Large intestine (tissue), 3 donors: ENCODE data around the gene SPATS2L. TPM values are rescaled to one million over a fixed set of nuclear protein-coding genes. Genes with fewer than 3 reads are reported as not detected.

Experiments used
- DNase-seq, 2 donors: peaks; one replicate each; pipeline versions ENCODE4 v3.0.0 to v3.0.0-alpha.2; 2013
- H3K27ac ChIP-seq: one replicate; pipeline ENCODE4 v1.5.1; 2013; ENCODE audit warnings: low read length
- H3K27me3 ChIP-seq: 2 replicates; pipeline ENCODE4 v1.6.1; 2013; ENCODE audit warnings: low read length; ENCODE audit not compliant: control insufficient read depth, insufficient read depth
- H3K36me3 ChIP-seq: 2 replicates; pipeline ENCODE4 v1.6.1; 2013; ENCODE audit warnings: low read length; ENCODE audit not compliant: control insufficient read depth, insufficient read depth
- H3K4me1 ChIP-seq: one replicate; pipeline ENCODE4 v1.6.1; 2013; ENCODE audit warnings: low read length; ENCODE audit not compliant: control insufficient read depth, insufficient read depth
- H3K4me3 ChIP-seq: one replicate; pipeline ENCODE4 v1.5.1; 2013; ENCODE audit warnings: low read length
- H3K9me3 ChIP-seq: one replicate; pipeline ENCODE4 v1.6.1; 2013; ENCODE audit warnings: mild to moderate bottlenecking, low read depth, low read length, moderate library complexity; ENCODE audit not compliant: control insufficient read depth
- WGBS: methylation state at CpG from one replicate; pipeline ENCODE4 v1.1.5; 2013; ENCODE audit warnings: low lambda C conversion rate; ENCODE audit not compliant: insufficient coverage; 5-methylcytosine and 5-hydroxymethylcytosine counted together
- polyA plus RNA-seq: library from polyadenylated mRNA; unstranded; fragments of 120-200 nt; gene quantifications from one replicate; pipeline ENCODE4 v1.2.1, GENCODE V29; 2013

Gene SPATS2L
- polyA plus RNA-seq, 1 donor: 105 TPM

DNA sequence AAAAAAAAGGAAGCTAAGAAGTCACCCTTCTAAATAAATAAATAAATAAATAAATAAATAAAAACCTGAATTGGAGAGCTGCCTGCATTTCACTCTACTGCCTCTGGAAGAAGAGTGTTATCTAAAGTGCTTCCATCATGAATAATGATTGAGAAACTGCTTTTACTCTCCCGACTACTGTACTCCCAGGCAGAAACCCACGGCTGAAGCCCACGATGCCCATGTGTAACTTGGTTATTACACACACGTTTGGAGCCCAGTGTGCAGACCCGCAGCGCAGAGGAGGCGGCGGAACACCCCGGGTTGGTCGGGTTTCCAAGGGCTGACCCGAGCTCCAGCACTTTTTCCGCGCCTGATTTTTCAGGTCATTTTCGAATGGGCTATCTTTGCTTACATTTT is 697 bp upstream of the SPATS2L start:
- Histone ChIP-seq H3K9me3 (no peaks in the 10 kb centered on the region), H3K27ac (peak overlapping the region; percentile 99), H3K4me3 (peak overlapping the region; percentile 67), H3K4me1 (peaks cover 22% of the 10 kb centered on the region), H3K36me3 (no peaks in the 10 kb centered on the region), H3K27me3 (no peaks in the 10 kb centered on the region)
- DNase-seq: no peak
- no CpG with 5 or more reads among the region's 14 CpGs for WGBS

- no peaks in the 10 kb centered on the region for H3K9me3 ChIP-seq
- WGBS: no CpG with 5 or more reads among the region's 120 CpGs
- peak in 1 of 2 donors; percentile 74 for DNase-seq
- H3K4me3 ChIP-seq: peak overlapping the region; percentile 75
- H3K27ac ChIP-seq: peak overlapping the region; percentile 83
- H3K36me3 ChIP-seq: no peaks in the 10 kb centered on the region
- H3K27me3 ChIP-seq: no peaks in the 10 kb centered on the region
- H3K4me1 ChIP-seq: peaks cover 22% of the 10 kb centered on the region
Observed at GRCh38 chr2:200306931-200307723, 634 bp downstream of the SPATS2L start.

- H3K4me1 ChIP-seq: peaks cover 16% of the 10 kb centered on the region
- H3K27ac ChIP-seq: peak overlapping the region; percentile 83
- no peaks in the 10 kb centered on the region for H3K27me3 ChIP-seq
- H3K4me3 ChIP-seq: peak overlapping the region; percentile 75
- WGBS: 0% methylated on average over 1 of the region's 20 CpGs
- no peaks in the 10 kb centered on the region for H3K9me3 ChIP-seq
- peak in 1 of 2 donors; percentile 42 for DNase-seq
- H3K36me3 ChIP-seq: no peaks in the 10 kb centered on the region
Observed at GRCh38 chr2:200307724-200308545, 1.4 kb downstream of the SPATS2L start.

GRCh38 chr2:200308546-200309295 is 2.2 kb downstream of the SPATS2L start:
- DNase-seq: peak in 1 of 2 donors; percentile 28
- H3K9me3 ChIP-seq: no peaks in the 10 kb centered on the region
- H3K27ac ChIP-seq: peak overlapping the region; percentile 83
- peak overlapping the region; percentile 75 for H3K4me3 ChIP-seq
- H3K4me1 ChIP-seq: peaks cover 12% of the 10 kb centered on the region
- H3K27me3 ChIP-seq: no peaks in the 10 kb centered on the region
- H3K36me3 ChIP-seq: no peaks in the 10 kb centered on the region
- WGBS: 71% methylated on average over 1 of the region's 5 CpGs

GRCh38 chr2:200309296-200310049 is 3.0 kb downstream of the SPATS2L start:
- H3K27me3 ChIP-seq: no peaks in the 10 kb centered on the region
- no peaks in the 10 kb centered on the region for H3K36me3 ChIP-seq
- H3K4me1 ChIP-seq: peaks cover 12% of the 10 kb centered on the region
- H3K4me3 ChIP-seq: no peak overlapping the region
- WGBS: no CpG with 5 or more reads among the region's 1 CpG
- peak in 1 of 2 donors; percentile 15 for DNase-seq
- H3K27ac ChIP-seq: peak overlapping the region; percentile 83
- H3K9me3 ChIP-seq: no peaks in the 10 kb centered on the region

DNA sequence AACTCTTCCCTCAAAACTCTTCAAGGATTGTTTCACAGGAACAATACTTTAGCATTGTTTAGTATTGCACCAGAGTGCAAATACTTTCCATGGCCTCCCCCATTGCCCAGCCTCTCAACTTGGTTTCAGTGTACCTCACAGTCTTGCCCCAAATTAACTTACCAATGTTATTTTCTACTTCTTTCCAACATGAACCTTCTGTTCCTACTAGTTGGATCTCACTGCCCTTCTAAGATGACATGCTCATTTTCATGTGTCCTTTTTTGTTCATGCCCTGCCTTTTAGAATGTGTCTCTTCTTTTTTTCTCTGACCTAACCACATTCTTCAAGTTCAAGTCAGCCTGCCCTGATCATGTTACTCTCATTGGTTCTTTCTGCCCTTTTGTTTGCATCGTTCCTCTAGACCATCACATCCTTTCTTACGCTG is 4.1 kb downstream of the SPATS2L start:
- no peak overlapping the region for H3K27ac ChIP-seq
- H3K4me1 ChIP-seq: peaks cover 3% of the 10 kb centered on the region
- H3K4me3 ChIP-seq: no peak overlapping the region
- H3K27me3 ChIP-seq: no peaks in the 10 kb centered on the region
- no peaks in the 10 kb centered on the region for H3K9me3 ChIP-seq
- no peaks in the 10 kb centered on the region for H3K36me3 ChIP-seq
- no peak for DNase-seq
- 67% methylated on average over 2 of the region's 2 CpGs for WGBS

DNA sequence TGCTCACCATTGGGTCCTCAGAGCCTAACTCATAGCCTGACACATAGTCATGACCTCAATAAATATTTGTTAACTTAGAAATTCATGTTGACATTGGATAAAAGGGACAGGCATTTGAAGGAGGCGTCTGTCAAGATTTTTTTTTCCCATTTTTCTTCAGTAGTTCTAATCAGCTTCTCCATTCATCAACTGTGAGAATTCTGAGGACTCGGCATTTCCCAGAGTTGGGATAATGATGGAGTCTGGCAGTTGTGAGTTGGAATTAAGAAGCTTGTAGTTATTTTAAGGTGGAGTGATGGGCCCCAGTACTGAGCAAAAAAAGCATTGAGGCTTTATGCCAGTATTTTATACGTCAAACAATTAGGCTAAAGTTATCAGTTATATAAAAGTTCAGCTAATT is 4.6 kb downstream of the SPATS2L start:
- Histone ChIP-seq H3K27ac (no peak overlapping the region), H3K27me3 (no peaks in the 10 kb centered on the region), H3K4me3 (no peak overlapping the region), H3K9me3 (no peaks in the 10 kb centered on the region), H3K4me1 (peaks cover 2% of the 10 kb centered on the region), H3K36me3 (no peaks in the 10 kb centered on the region)
- no peak for DNase-seq
- 60% methylated on average over 1 of the region's 3 CpGs for WGBS

DNA sequence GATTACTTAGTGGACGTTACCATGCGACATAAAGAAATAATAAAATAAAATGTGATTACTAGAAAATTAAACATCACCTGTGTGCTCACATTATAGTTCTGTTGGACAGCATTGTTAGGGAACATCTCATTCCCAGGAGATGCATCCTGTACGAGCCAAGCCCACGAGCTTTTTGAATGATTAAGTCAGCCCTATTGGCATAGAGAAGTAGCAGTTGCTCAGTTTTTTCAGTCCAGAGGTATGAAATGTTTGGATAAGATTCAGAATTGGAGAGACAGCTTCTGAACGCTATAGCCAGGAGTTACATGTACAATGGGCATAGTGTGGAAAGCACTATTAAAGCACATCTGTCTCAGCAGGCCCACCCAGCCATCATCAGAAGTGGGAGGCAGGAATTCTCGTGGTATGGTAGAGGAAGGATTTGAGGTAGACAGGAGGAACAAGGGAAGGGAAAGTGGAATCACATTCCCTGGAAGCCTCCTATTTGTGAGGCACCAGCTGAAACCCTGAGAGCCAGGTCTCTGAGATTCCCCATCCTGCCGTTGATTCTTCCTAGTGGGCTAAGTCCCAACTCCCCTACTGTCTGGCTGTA is 8.6 kb downstream of the SPATS2L start:
- DNase-seq: no peak
- 100% methylated on average over 2 of the region's 7 CpGs for WGBS
- no peak overlapping the region for H3K27ac ChIP-seq
- H3K36me3 ChIP-seq: no peaks in the 10 kb centered on the region
- H3K9me3 ChIP-seq: no peaks in the 10 kb centered on the region
- no peaks in the 10 kb centered on the region for H3K27me3 ChIP-seq
- H3K4me1 ChIP-seq: peaks cover 22% of the 10 kb centered on the region
- no peak overlapping the region for H3K4me3 ChIP-seq

- H3K9me3 ChIP-seq: no peaks in the 10 kb centered on the region
- H3K27ac ChIP-seq: no peak overlapping the region
- no CpG with 5 or more reads among the region's 3 CpGs for WGBS
- DNase-seq: no peak
- peaks cover 24% of the 10 kb centered on the region for H3K4me1 ChIP-seq
- H3K36me3 ChIP-seq: no peaks in the 10 kb centered on the region
- H3K27me3 ChIP-seq: no peaks in the 10 kb centered on the region
- no peak overlapping the region for H3K4me3 ChIP-seq
Observed at GRCh38 chr2:200317975-200318374, 11.5 kb downstream of the SPATS2L start.
